Vagina (tissue), 2 donors: Measurements from ENCODE around the gene ZNRF1. TPM values are rescaled to one million over a fixed set of nuclear protein-coding genes. Genes with fewer than 3 reads are reported as not detected.
A peak's percentile ranks its signal among the peaks of the same experiment; 100 is the strongest.

Experiments
- DNase-seq, 2 donors: peaks; one replicate each; pipeline ENCODE4 v3.0.0-alpha.2; 2017; ENCODE audit errors: extremely low spot score in 2 of 2
- H3K27ac ChIP-seq: fragments of 200-600 bp; sonication (generic); one replicate; pipeline ENCODE4 v1.5.1; 2019
- H3K27me3 ChIP-seq: fragments of 200-600 bp; sonication (generic); one replicate; pipeline ENCODE4 v1.5.1; 2019
- H3K36me3 ChIP-seq, 2 donors: fragments of 200-600 bp; sonication (generic); one replicate each; pipeline ENCODE4 v1.5.1; 2017 to 2019
- H3K4me1 ChIP-seq: fragments of 200-600 bp; sonication (generic); one replicate; pipeline ENCODE4 v1.5.1; 2019
- H3K4me3 ChIP-seq, 2 donors: fragments of 200-600 bp; sonication (generic); 1 replicate in 1 of 2; 2 replicates in 1 of 2; pipeline ENCODE4 v1.5.1; 2016 to 2019
- H3K9me3 ChIP-seq: fragments of 200-600 bp; sonication (generic); one replicate; pipeline ENCODE4 v1.5.1; 2019
- POLR2A ChIP-seq, 2 donors: fragments of 450-650 bp; IDR thresholded peaks; one replicate each; pipeline ENCODE4 v1.6.1; 2017; ENCODE audit warnings: antibody characterized with exemption in 2 of 2, mild to moderate bottlenecking in 2 of 2, moderate library complexity in 2 of 2
- POLR2AphosphoS5 ChIP-seq, 2 donors: sonication (generic); formaldehyde crosslinking; IDR thresholded peaks; one replicate each; pipeline ENCODE4 v1.9.0; 2017; ENCODE audit warnings: antibody characterized with exemption in 2 of 2, mild to moderate bottlenecking in 2 of 2, low read depth in 1 of 2; ENCODE audit not compliant: insufficient read depth in 1 of 2
- intact Hi-C: fragments of 100-400 bp; cut with DNase I; formaldehyde crosslinking; loops from one replicate; pipeline ENCODE4 v1.15.1; 2023
- total RNA-seq: library from RNA; depleted of rRNA; stranded (reverse); fragments of >200 nt; gene quantifications from one replicate; pipeline ENCODE4 v1.2.3, GENCODE V29; 2016
- TF ChIP-seq, protein P1 (sequence below), 3 experiments: fragments of 450-650 bp in 2 of 3; fragments of 200-600 bp in 1 of 3; sonication (generic) in 1 of 3; IDR thresholded peaks; one replicate each; pipeline ENCODE4 v1.5.1; 2017 to 2019; ENCODE audit warnings: antibody characterized with exemption in 3 of 3, mild to moderate bottlenecking in 2 of 3, moderate library complexity in 2 of 3

Gene ZNRF1
- total RNA-seq, 1 donor from 2014 or later, result 20.1 TPM

DNA sequence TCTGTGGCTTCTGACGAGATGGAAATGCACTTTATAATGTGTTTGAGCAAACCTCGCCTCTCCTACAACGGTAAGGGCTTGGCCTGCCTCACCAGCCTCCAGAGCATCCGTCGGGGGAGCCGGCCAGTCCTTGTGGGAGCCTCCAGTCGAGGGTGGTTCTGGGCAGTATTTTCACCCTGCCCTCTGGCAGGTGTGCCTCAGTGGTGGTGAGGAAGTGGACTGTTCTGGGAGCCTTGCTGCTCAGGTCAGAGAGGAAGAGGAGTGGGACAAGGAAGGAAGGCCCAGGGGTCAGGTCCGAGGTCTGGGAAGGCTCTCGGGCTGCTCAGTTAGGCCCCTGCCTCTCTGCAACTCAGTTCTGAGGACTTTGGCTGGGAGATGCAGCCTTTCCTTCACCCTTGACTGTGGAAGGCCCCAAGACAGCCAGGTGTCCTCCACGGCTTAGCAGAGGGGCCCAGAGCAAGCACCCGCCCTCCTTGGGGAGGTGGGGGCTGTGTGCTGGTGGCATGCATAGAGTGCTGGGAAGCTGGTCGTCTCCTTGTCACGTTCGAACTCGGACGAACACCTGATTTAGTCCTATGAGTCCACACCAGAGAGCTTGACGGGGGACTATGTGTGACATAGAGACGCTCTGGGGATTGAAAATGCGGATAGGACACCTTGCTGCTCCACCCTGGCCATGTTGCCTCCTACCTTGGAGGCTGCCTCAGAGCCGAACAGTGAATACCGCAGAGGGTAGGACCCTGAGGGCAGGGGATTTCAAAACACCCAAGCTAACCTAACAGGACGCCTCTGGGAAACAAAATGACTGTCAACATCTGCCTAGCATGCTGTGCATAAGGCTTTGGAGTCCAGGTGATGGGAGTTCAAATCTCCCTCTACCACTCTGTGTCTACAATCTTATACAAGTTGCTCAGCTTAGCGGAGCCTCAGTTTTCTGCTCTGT is 95.0 kb downstream of the ZNRF1 start:
- no peak overlapping the region for H3K27ac ChIP-seq
- peaks cover 37% of the 10 kb centered on the region for H3K4me1 ChIP-seq
- intact Hi-C loops, result no loop called here

DNA sequence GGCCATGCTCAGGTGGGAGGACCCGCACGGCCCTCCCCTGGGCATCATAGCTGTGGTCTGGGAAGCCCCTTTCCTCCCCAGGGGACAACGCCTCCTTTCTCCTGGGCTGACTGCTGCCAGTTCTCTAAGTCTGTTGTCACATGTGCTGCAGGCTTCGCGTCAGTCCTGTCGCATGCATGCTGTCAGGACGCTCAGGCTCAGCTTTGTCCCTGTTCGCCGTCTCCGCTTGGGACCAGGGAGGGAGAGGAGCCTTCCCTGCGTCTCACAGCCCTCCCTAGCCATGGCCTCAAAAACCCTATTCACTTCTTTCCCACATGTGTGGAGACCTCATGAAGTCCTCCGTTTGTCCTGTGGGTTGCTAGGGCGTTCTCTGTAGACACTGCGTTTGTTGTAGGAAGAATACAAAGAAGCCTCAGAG is 96.4 kb downstream of the ZNRF1 start:
- intact Hi-C loops, result no loop called here
- peaks cover 0 to 6% of the 10 kb centered on the region in 2 donors for H3K36me3 ChIP-seq
- DNase-seq, result no peak
- no peaks in the 10 kb centered on the region for H3K27me3 ChIP-seq
- no peak overlapping the region for H3K4me3 ChIP-seq
- no peak overlapping the region for H3K27ac ChIP-seq
- H3K4me1 ChIP-seq, result peaks cover 46% of the 10 kb centered on the region
- H3K9me3 ChIP-seq, result no peaks in the 10 kb centered on the region
- TF ChIP-seq POLR2AphosphoS5 (IDR thresholded peaks at IDR 0.05; ENCODE audit: insufficient read depth in 1 of 2, low read depth in 1 of 2), result no peak
- TF ChIP-seq, protein P1, sequence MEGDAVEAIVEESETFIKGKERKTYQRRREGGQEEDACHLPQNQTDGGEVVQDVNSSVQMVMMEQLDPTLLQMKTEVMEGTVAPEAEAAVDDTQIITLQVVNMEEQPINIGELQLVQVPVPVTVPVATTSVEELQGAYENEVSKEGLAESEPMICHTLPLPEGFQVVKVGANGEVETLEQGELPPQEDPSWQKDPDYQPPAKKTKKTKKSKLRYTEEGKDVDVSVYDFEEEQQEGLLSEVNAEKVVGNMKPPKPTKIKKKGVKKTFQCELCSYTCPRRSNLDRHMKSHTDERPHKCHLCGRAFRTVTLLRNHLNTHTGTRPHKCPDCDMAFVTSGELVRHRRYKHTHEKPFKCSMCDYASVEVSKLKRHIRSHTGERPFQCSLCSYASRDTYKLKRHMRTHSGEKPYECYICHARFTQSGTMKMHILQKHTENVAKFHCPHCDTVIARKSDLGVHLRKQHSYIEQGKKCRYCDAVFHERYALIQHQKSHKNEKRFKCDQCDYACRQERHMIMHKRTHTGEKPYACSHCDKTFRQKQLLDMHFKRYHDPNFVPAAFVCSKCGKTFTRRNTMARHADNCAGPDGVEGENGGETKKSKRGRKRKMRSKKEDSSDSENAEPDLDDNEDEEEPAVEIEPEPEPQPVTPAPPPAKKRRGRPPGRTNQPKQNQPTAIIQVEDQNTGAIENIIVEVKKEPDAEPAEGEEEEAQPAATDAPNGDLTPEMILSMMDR (IDR thresholded peaks at IDR 0.05), result no peak
- no peak for TF ChIP-seq POLR2A (IDR thresholded peaks at IDR 0.05)

More for the DNA sequence above, 95.0 kb downstream of the ZNRF1 start:
- Histone ChIP-seq H3K9me3 (no peaks in the 10 kb centered on the region), H3K27me3 (no peaks in the 10 kb centered on the region), H3K4me3 (no peak overlapping the region), H3K36me3 (peaks cover 0 to 6% of the 10 kb centered on the region in 2 donors)
- TF ChIP-seq POLR2A (IDR thresholded peaks at IDR 0.05) (no peak), POLR2AphosphoS5 (IDR thresholded peaks at IDR 0.05; ENCODE audit: insufficient read depth in 1 of 2, low read depth in 1 of 2) (no peak)
- TF ChIP-seq, protein P1 (IDR thresholded peaks at IDR 0.05), result no peak
- peak in 1 of 2 donors; percentile 89 for DNase-seq

DNA sequence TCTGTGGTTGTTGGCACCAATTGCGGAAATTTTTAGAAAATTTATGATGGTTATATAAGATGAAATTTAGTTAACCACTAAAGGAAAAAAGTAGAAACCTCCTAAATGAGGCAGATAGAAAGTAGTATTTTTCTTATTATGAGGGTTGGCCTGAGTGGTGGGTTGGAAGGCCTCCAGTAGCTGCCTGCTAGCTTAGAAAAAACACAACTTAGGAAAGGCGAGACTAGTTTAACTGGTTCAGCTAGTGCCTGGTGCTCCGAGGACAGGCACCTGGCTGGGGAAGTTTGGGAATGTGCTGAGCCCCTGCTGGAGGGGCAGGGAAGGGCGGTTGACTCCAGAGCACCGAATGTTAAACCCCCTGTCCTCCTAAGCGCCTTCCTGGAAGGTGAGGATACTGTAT is 97.8 kb downstream of the ZNRF1 start:
- H3K36me3 ChIP-seq, result peaks cover 0 to 6% of the 10 kb centered on the region in 2 donors
- no peak overlapping the region for H3K4me3 ChIP-seq
- H3K27ac ChIP-seq, result no peak overlapping the region
- intact Hi-C loops, result no loop called here
- no peaks in the 10 kb centered on the region for H3K9me3 ChIP-seq
- DNase-seq, result no peak
- H3K4me1 ChIP-seq, result peaks cover 43% of the 10 kb centered on the region
- no peaks in the 10 kb centered on the region for H3K27me3 ChIP-seq
- TF ChIP-seq POLR2A (IDR thresholded peaks at IDR 0.05) (no peak), POLR2AphosphoS5 (IDR thresholded peaks at IDR 0.05; ENCODE audit: insufficient read depth in 1 of 2, low read depth in 1 of 2) (peak in 1 of 2 donors; percentile 43)

DNA sequence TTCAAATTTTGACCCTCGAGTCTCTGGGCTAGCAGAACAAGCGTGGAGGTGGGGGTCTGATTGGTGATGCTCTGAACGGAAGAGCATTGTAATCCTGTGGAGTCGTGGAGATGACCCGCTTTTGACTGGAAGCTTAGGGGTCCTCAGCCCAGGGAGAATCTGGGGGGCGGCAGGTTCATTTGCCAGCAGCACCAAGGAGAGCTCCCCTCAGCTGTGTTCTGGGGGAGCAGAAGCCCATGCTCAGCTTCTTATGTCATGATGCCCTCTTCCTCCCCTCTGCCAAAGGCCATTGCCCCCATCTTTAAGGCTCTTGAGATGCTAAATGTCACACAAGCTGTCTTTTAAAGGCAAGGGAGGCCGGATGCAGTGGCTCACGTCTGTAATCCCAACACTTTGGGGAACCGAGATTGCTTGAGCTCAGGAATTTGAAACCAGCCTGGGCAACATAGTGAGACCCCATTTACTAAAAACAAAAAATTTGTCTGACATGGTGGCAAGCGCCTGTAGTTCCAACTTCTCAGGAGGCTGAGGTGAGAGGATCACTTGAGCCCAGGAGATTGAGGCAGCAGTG is 98.5 kb downstream of the ZNRF1 start:
- DNase-seq, result no peak
- Histone ChIP-seq H3K9me3 (no peaks in the 10 kb centered on the region), H3K27me3 (no peaks in the 10 kb centered on the region), H3K4me3 (no peak overlapping the region), H3K4me1 (peaks cover 43% of the 10 kb centered on the region), H3K27ac (no peak overlapping the region), H3K36me3 (peaks cover 0 to 6% of the 10 kb centered on the region in 2 donors)
- TF ChIP-seq, protein P1 (IDR thresholded peaks at IDR 0.05), result no peak
- TF ChIP-seq POLR2AphosphoS5 (IDR thresholded peaks at IDR 0.05; ENCODE audit: insufficient read depth in 1 of 2, low read depth in 1 of 2) (no peak), POLR2A (IDR thresholded peaks at IDR 0.05) (no peak)
- intact Hi-C loops, result no loop called here

DNA sequence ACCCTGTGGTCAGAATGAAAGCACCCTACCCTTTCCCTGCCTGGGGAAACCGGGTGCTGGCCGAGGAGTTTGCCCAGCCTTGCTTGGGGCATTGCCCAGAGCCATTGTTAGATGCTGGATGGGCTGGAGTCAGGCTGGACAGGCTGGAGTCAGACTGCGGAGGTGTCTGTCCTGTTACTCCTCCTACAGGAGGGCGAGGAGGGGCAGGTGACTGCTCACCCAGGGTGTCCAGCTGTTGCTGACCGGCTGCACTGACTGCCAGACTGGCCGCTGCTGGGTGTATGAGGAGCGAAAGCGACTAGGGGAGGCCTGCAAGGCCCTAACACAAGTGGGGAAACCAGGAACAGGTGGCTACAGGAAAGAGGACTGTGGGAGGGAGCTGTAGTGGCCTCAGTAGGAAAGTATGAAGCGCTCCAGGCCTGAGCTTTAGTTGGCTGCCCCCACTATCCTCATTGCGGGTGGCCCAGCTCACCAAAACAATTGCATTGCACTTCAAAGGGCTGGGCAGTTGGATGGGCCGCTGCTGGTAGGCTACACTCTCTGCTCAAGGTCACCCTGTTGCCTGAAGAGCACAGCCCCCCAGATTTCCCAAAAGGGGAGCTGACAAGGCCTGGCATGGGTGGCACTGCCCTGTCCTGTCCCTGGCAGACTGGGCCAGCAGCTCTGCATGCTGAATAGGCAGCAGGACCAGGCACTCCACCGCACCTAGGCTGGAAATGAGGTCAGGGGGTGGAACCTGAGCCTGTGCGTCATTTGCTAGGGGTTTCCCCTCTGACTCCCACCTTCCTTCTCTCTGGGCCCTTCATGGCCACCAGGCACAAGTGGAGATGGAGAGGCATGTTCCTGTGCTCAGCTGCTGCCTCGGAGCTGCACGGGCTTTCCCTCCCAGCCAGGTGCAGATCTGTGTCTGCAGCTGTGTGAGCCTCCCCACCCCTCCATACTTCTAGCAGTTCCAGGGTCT is 99.4 kb downstream of the ZNRF1 start:
- Histone ChIP-seq H3K27ac (no peak overlapping the region), H3K9me3 (no peaks in the 10 kb centered on the region), H3K36me3 (peaks cover 0 to 6% of the 10 kb centered on the region in 2 donors), H3K4me1 (peaks cover 43% of the 10 kb centered on the region), H3K4me3 (no peak overlapping the region), H3K27me3 (no peaks in the 10 kb centered on the region)
- intact Hi-C loops, result no loop called here
- TF ChIP-seq POLR2A (IDR thresholded peaks at IDR 0.05) (no peak), POLR2AphosphoS5 (IDR thresholded peaks at IDR 0.05; ENCODE audit: insufficient read depth in 1 of 2, low read depth in 1 of 2) (peak in 1 of 2 donors; percentile 12)
- DNase-seq, result peak in 1 of 2 donors; percentile 94
